Ectodermal cell (in vitro differentiated cells): ENCODE results near the gene AGPAT3.

Source experiments
- H3K27ac ChIP-seq: 2 replicates; pipeline ENCODE4 v1.7.0; 2013; ENCODE audit warnings: mild to moderate bottlenecking, low read depth, low read length; ENCODE audit not compliant: insufficient read depth, poor library complexity, severe bottlenecking
- H3K27me3 ChIP-seq: 2 replicates; pipeline ENCODE4 v1.7.0; 2013; ENCODE audit warnings: mild to moderate bottlenecking, low read length; ENCODE audit not compliant: insufficient read depth, control insufficient read depth, poor library complexity, severe bottlenecking
- H3K36me3 ChIP-seq: one replicate; pipeline ENCODE4 v1.7.0; 2013; ENCODE audit warnings: low read length; ENCODE audit not compliant: control insufficient read depth, insufficient read depth
- H3K4me1 ChIP-seq: one replicate; pipeline ENCODE4 v1.7.0; 2013; ENCODE audit warnings: low read length; ENCODE audit not compliant: control insufficient read depth, insufficient read depth
- H3K4me3 ChIP-seq: 2 replicates; pipeline ENCODE4 v1.7.0; 2013; ENCODE audit warnings: low read depth, low read length, control low read depth; ENCODE audit not compliant: insufficient read depth
- H3K9me3 ChIP-seq: 2 replicates; pipeline ENCODE4 v1.7.0; 2013; ENCODE audit warnings: mild to moderate bottlenecking, low read length, moderate library complexity; ENCODE audit not compliant: control insufficient read depth
- WGBS, 2 experiments: methylation state at CpG; one replicate each; pipeline ENCODE4 v1.1.7; 2013; ENCODE audit warnings: missing lambda C conversion rate in 2 of 2; 5-methylcytosine and 5-hydroxymethylcytosine counted together

The AGPAT3 gene

DNA sequence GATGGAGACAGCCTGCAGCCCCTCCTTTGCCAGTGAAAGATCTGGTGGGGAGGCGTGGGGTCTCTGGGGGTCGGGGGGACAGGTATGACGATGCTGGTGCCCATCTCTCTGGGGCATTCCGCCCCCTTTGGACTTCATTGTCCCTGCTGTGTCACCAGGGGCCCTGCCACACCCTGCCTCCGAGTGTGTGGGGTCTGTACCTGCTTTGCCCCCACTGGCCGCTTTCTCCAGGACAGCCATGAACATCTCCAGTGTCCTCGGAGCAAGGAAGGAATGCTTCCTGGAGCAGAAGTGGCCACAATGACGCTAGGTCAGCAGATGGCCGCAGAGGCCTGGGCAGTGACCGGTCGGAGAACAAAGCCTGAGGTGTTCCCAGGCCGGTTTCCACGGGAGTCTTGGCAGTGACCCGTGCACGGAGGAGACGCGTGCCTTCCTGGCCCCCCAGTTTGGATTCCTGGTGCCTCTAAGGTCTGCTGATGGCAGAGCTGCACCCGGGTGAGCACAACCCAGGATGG is 128.5 kb downstream of the AGPAT3 start:
- Histone ChIP-seq H3K9me3 (no peaks in the 10 kb centered on the region), H3K4me3 (no peak overlapping the region), H3K27ac (no peak overlapping the region), H3K36me3 (no peaks in the 10 kb centered on the region), H3K4me1 (no peaks in the 10 kb centered on the region), H3K27me3 (no peaks in the 10 kb centered on the region)
- WGBS, 2 experiments: 92 to 94% methylated on average over 18 of the region's 18 CpGs

DNA sequence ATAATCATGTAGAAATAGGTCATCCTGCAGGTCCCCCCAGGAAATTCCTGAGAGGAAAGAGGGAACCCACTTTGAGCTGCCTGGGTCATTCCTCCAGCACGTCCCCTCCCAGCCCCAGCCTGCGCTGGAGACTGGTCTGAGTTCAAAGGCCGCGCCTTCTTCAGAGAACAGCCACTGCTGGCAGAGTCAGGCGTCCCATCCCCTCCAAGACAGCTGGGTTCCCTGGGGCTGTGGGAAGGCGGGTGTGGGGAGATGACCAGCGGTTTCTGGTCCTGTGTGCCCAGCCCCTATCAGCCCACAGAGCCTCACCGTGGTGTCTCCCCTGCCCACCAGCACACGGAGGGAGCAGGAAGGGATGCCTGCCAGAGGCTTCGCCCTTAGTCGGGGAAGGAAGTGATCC is 129.1 kb downstream of the AGPAT3 start:
- no peak overlapping the region for H3K4me3 ChIP-seq
- H3K9me3 ChIP-seq: no peaks in the 10 kb centered on the region
- no peaks in the 10 kb centered on the region for H3K27me3 ChIP-seq
- no peaks in the 10 kb centered on the region for H3K4me1 ChIP-seq
- H3K36me3 ChIP-seq: no peaks in the 10 kb centered on the region
- WGBS, 2 experiments: 85 to 91% methylated on average over 11 of the region's 11 CpGs
- no peak overlapping the region for H3K27ac ChIP-seq

DNA sequence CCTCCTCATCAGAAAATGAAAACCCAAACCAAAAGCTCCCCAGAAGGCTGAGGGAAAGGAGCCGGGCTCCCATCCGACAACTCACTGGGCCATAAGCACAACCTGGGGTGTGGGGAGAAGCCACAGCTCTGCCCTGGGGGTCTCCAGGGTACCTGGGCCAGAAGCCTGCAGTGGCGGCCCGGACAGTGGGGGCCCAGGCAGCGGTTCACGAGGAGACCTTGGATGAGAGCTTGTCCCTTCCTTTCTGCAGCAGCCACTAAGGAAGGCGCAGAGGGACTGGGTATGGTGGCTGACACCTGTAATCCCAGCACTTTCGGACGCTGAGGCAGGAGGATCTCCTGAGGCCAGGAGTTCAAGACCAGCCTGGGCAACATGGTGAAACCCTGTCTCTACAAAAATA is 129.6 kb downstream of the AGPAT3 start:
- Histone ChIP-seq H3K36me3 (no peaks in the 10 kb centered on the region), H3K4me3 (no peak overlapping the region), H3K4me1 (no peaks in the 10 kb centered on the region), H3K9me3 (no peaks in the 10 kb centered on the region), H3K27me3 (no peaks in the 10 kb centered on the region), H3K27ac (no peak overlapping the region)
- WGBS, 2 experiments: 93 to 94% methylated on average over 9 of the region's 9 CpGs

DNA sequence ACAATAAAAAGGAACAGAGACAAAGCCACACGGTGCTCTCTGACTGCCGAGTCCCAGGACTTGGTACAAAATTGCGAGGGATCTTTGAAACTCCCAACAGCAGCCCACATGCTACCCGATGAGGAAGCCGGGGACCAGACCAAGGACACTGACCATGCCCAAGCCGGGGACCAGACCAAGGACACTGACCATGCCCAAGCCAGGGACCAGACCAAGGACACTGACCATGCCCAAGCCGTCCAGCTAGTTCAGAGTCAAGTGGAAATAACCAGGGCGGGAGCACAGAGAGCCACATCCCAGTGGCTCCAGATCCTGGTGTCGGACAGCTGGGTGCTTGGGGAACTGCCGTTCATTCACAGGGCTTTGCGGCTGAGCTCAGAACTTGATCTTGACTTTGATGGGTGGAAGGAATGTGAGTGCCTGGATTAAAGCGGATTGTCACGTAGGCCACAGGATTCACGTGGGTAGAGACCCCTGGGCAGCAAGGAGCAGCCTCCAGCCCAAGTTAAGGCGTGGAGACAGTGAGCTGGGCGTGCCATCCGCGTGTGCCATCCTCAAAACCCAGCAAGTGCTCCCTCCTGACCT is 130.6 kb downstream of the AGPAT3 start:
- Histone ChIP-seq H3K36me3 (no peaks in the 10 kb centered on the region), H3K9me3 (no peaks in the 10 kb centered on the region), H3K27me3 (no peaks in the 10 kb centered on the region), H3K27ac (no peak overlapping the region), H3K4me1 (no peaks in the 10 kb centered on the region), H3K4me3 (no peak overlapping the region)
- WGBS, 2 experiments: 92 to 93% methylated on average over 18 of the region's 18 CpGs

DNA sequence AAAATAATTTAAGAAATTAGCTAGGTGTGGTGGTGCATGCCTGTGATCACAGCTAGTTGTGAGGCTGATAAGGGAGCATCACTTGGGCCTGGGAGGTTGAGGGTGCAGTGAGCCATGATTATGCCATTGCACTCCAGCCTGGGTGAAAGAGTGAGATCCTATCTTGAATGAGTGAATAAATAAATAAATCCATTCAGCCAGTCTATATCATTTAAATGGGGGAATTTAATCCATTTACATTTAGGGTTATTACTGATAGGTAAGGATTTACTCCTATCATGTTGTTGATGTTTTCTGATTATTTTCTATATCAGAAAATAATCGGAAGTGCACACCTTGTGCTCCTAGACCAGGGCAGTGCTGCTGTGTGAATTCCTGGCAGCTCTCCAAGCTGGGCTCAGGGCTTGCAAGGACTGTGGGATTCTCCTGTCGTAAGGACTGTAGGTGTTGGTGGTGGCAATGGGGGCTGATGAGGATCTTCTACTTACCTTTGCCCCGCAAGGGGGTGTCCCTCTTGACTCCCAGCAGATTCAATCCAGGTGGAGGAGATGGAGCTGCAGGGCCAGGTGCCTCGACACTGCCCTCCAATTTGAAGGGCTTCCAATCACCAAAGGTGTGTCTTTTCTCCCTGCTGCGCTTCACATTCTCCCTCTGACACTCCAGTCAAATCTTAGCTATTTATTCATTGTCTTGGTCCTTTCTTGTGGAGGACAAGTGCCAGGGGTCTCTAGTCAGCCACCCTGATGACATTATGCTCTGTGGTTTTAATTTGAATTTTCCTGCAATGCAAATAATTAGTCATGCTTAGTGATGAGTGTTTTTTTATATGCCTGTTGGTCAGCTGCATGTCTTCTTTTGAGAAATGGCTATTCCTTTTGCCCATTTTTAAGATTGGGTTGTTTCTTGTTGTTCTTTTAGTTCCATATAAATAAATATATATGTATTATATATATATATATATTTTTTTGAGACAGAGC is 133.0 kb downstream of the AGPAT3 start:
- Histone ChIP-seq H3K27me3 (no peaks in the 10 kb centered on the region), H3K4me1 (no peaks in the 10 kb centered on the region), H3K9me3 (no peaks in the 10 kb centered on the region), H3K36me3 (no peaks in the 10 kb centered on the region), H3K4me3 (no peak overlapping the region), H3K27ac (no peak overlapping the region)
- WGBS, 2 experiments: 89 to 92% methylated on average over 5 of the region's 5 CpGs

DNA sequence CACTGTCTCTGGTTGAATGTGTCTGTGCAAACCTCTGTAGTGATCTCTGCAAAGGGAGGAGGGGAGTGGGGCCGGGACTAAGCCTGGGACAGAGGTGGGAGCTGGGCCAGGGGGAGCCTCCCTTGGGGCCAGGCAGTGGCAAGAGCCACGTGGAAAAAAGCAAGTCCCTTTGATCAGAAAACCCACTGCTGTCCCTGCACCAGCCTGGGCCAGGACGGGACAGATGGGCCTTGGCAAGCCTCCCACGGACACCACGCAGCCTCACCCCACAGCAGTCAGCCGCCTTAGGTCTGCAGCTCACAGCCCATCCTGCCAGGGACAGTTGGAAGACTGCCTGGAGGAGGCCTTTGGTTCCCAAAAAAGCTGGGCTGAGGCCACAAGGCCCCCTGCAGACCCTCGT is 135.3 kb downstream of the AGPAT3 start:
- Histone ChIP-seq H3K4me1 (no peaks in the 10 kb centered on the region), H3K9me3 (no peaks in the 10 kb centered on the region), H3K4me3 (no peak overlapping the region), H3K36me3 (no peaks in the 10 kb centered on the region), H3K27me3 (no peaks in the 10 kb centered on the region), H3K27ac (no peak overlapping the region)
- WGBS, 2 experiments: 78% methylated on average over 7 of the region's 7 CpGs

DNA sequence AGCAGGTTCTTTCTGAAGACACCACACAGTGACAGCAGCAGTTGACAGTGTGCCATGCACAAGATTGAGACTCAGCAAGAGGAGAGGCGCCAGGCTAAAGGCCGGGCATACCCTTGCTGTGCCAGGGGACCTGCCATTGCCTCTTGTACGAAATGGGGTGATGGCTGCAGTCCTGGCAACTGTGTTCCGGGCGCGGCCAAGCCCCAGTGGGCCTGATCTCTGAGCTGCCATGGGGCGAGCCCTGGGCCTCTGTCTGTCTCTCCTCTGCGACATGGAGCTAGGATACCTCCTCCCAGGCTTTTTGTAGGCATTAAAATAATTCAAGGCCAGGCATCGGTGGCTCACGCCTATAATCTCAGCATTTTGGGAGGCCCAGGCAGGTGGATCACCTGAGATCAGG is 137.5 kb downstream of the AGPAT3 start:
- Histone ChIP-seq H3K4me3 (no peak overlapping the region), H3K27ac (no peak overlapping the region), H3K9me3 (no peaks in the 10 kb centered on the region), H3K36me3 (no peaks in the 10 kb centered on the region), H3K4me1 (no peaks in the 10 kb centered on the region), H3K27me3 (no peaks in the 10 kb centered on the region)
- WGBS, 2 experiments: 91 to 92% methylated on average over 10 of the region's 10 CpGs

DNA sequence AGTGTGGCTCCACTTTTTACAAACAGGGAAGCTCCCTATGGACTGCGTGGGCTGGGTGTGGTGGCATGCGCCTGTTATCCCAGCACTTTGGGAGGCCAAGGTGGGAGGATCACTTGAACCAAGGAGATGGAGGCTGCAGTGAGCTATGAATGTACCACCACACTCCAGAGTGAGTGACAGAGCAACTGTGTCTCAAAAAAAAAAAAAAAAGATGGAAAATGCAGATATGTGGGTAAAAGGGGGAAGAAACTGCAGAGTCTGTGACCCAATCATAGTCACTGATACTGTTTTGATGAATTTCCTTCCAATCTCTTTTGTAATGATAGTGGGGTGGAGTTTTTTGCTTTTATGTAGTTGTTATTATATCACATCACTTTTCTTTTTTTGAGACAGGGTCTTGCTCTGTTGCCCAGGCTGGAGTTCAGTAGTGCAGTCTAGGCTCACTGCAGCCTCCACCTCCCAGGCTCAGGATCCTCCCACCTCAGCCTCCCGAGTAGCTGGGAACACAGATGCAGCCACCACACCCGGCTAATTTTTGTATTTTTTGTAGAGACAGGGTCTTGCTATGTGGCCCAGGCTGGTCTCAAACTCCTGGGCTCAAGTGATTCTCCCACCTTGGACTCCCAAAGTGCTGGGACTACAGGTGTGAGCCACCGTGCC is 138.4 kb downstream of the AGPAT3 start:
- Histone ChIP-seq H3K27me3 (no peaks in the 10 kb centered on the region), H3K9me3 (no peaks in the 10 kb centered on the region), H3K4me3 (no peak overlapping the region), H3K4me1 (no peaks in the 10 kb centered on the region), H3K36me3 (no peaks in the 10 kb centered on the region), H3K27ac (no peak overlapping the region)
- 90 to 93% methylated on average over 5 of the region's 5 CpGs for WGBS, 2 experiments

DNA sequence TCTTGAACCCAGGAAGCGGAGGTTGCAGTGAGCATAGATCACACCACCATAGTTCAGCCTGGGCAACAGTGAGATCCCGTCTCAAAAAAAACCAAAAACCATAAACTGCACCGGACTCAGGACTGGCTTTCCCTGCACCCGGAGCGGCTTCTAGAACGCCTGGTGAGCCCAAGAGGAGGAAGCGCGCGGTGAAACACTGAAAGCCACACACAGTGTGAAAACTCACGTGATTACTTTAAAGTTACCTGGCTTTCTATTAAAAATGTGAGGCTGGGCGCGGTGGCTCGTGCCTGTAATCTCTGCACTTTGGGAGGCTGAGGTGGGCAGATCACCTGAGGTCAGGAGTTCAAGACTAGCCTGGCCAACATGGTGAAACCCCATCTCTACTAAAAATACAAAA is 140.0 kb downstream of the AGPAT3 start:
- Histone ChIP-seq H3K4me1 (no peaks in the 10 kb centered on the region), H3K36me3 (no peaks in the 10 kb centered on the region), H3K27me3 (no peaks in the 10 kb centered on the region), H3K9me3 (no peaks in the 10 kb centered on the region), H3K4me3 (no peak overlapping the region), H3K27ac (no peak overlapping the region)
- 92 to 96% methylated on average over 13 of the region's 13 CpGs for WGBS, 2 experiments

DNA sequence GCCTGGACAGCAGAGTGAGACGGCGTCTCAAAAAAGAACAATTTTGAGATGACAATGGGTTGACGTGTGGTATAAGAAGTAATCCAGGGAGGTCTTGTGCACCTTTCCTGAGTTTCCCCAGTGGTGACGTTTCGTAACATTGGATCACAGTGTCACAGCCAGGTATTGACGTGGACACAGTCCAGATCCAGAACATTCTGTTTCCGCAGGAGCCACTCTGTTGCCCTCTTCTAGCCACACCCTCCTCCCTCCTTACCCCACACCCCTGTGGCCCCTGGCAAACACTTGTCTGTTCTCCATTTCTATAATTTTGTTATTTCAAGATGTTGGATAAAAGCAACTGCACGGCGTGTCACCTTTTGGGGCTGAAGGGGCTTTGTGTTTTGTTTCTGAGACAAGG is 140.6 kb downstream of the AGPAT3 start:
- Histone ChIP-seq H3K36me3 (no peaks in the 10 kb centered on the region), H3K9me3 (no peaks in the 10 kb centered on the region), H3K27me3 (no peaks in the 10 kb centered on the region), H3K4me1 (no peaks in the 10 kb centered on the region), H3K27ac (no peak overlapping the region), H3K4me3 (no peak overlapping the region)
- 93 to 94% methylated on average over 9 of the region's 9 CpGs for WGBS, 2 experiments
